Common myeloid progenitor, CD34-positive (primary cell): ENCODE results near the gene GSG1L.
"Not testable (repeated sequence)": the region's sequence is repeated elsewhere in the genome, so short reads cannot be mapped to it uniquely, and the experiment has no call there.

Experiments
- CTCF ChIA-PET: fragments of 350-600 bp; sonication (Branson Sonifier 250); formaldehyde crosslinking; loops from one replicate; lab custom pipeline; 2021; ENCODE audit warnings: antibody characterized with exemption; lab: Charles Lee
- POLR2A ChIA-PET: fragments of 350-600 bp; sonication (Branson Sonifier 250); formaldehyde crosslinking; loops from one replicate; lab custom pipeline; 2021; ENCODE audit warnings: antibody characterized with exemption; lab: Charles Lee
- DNase-seq, 3 donors: peaks; one replicate each; pipeline versions ENCODE4 v3.0.0 to v3.0.0-alpha.2; 2013
- H3K27ac ChIP-seq, 2 experiments: 1 replicate in 1 of 2; 2 replicates in 1 of 2; pipeline ENCODE4 v1.7.0; 2013; ENCODE audit warnings: inconsistent platforms in 2 of 2, low read length in 2 of 2, mild to moderate bottlenecking in 2 of 2, low read depth in 1 of 2, moderate library complexity in 1 of 2; ENCODE audit not compliant: severe bottlenecking in 2 of 2, insufficient read depth in 1 of 2, poor library complexity in 1 of 2
- H3K27me3 ChIP-seq, 5 experiments: replicated peaks in 2 of 5; 1 replicate in 3 of 5; 2 replicates in 2 of 5; pipeline versions ENCODE4 v1.6.1 to v1.7.0; 2013; ENCODE audit warnings: low read length in 4 of 5, mild to moderate bottlenecking in 2 of 5, moderate library complexity in 2 of 5, inconsistent platforms in 1 of 5; ENCODE audit not compliant: insufficient read depth in 5 of 5, control insufficient read depth in 4 of 5
- H3K36me3 ChIP-seq, 4 experiments: 1 replicate in 2 of 4; 2 replicates in 2 of 4; pipeline versions ENCODE4 v1.6.1 to v1.7.0; 2013; ENCODE audit warnings: low read length in 3 of 4, control low read depth in 1 of 4, mild to moderate bottlenecking in 1 of 4; ENCODE audit not compliant: control insufficient read depth in 4 of 4, insufficient read depth in 4 of 4
- H3K4me1 ChIP-seq, 4 experiments: 1 replicate in 3 of 4; 2 replicates in 1 of 4; pipeline versions ENCODE4 v1.6.1 to v1.7.1; 2013; ENCODE audit warnings: low read length in 3 of 4, mild to moderate bottlenecking in 3 of 4, control low read depth in 1 of 4, inconsistent platforms in 1 of 4, moderate library complexity in 1 of 4; ENCODE audit not compliant: control insufficient read depth in 4 of 4, insufficient read depth in 4 of 4; ENCODE audit errors: control extremely low read depth in 1 of 4
- H3K4me3 ChIP-seq, 7 experiments: 1 replicate in 4 of 7; 2 replicates in 3 of 7; pipeline versions ENCODE4 v1.5.1 to v1.7.0; 2013; ENCODE audit warnings: mild to moderate bottlenecking in 7 of 7, low read length in 6 of 7, moderate library complexity in 6 of 7, inconsistent platforms in 2 of 7, low read depth in 2 of 7, control low read depth in 1 of 7; ENCODE audit not compliant: insufficient read depth in 4 of 7, control insufficient read depth in 1 of 7; ENCODE audit errors: extremely low read depth in 1 of 7
- H3K9me3 ChIP-seq, 5 experiments: 1 replicate in 4 of 5; 2 replicates in 1 of 5; pipeline versions ENCODE4 v1.6.1 to v1.7.1; 2013; ENCODE audit warnings: low read length in 4 of 5, mild to moderate bottlenecking in 2 of 5, inconsistent platforms in 1 of 5, low read depth in 1 of 5, moderate library complexity in 1 of 5; ENCODE audit not compliant: control insufficient read depth in 4 of 5, insufficient read depth in 2 of 5; ENCODE audit errors: control extremely low read depth in 1 of 5
- WGBS: methylation state at CpG from one replicate; pipeline ENCODE4 v1.1.5; 2013; ENCODE audit not compliant: insufficient coverage; 5-methylcytosine and 5-hydroxymethylcytosine counted together

The GSG1L gene

DNA sequence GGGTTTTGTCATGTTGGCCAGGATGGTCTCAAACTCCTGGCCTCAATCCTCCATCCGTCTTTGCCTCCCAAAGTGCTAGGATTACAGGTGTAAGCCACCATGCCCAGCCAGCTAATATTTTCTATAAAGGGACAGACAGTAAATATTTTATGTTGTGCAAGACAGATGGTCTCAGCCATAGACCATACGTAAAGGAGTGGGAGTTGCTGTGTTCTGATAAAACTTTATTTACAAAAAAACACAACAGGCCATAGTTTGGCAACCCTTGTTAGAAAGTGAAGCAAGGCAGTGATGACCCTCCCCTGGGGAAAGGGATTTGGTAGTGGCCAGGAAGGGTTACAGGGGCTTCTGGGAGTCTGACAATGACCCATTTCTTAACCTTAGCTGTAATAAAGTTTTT lies 119.7 kb downstream of the GSG1L start:
- Histone ChIP-seq H3K36me3 (no peaks in the 10 kb centered on the region), H3K27ac (no peak overlapping the region), H3K4me1 (no peaks in the 10 kb centered on the region), H3K9me3 (no peaks in the 10 kb centered on the region), H3K4me3 (no peak overlapping the region), H3K27me3 (peaks cover 0 to 7% (median under 1%) of the 10 kb centered on the region in 5 experiments)
- no CpG with 5 or more reads among the region's 2 CpGs for WGBS
- POLR2A ChIA-PET: no interaction called here
- DNase-seq: no peak
- CTCF ChIA-PET: no interaction called here

DNA sequence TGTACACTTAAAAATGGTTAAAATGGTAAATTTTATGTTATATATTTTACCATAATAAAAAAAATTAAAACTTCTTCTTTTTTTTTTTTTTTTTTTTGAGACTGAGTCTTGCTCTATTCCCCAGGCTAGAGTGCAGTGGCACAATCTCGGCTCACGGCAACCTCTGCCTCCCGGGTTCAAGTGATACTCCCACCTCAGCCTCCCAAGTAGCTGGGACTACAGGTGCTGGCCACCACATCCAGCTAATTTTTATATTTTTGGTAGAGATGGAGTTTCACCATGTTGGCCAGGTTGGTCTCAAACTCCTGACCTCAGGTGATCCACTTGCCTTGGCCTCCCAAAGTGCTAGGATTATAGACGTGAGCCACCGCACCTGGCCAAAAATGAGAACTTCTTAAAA lies 121.4 kb downstream of the GSG1L start:
- CTCF ChIA-PET, H3K4me3 ChIP-seq, H3K4me1 ChIP-seq, H3K27ac ChIP-seq, POLR2A ChIA-PET, DNase-seq, H3K9me3 ChIP-seq, H3K27me3 ChIP-seq, H3K36me3 ChIP-seq: not testable (repeated sequence)
- 88% methylated on average over 5 of the region's 5 CpGs for WGBS

DNA sequence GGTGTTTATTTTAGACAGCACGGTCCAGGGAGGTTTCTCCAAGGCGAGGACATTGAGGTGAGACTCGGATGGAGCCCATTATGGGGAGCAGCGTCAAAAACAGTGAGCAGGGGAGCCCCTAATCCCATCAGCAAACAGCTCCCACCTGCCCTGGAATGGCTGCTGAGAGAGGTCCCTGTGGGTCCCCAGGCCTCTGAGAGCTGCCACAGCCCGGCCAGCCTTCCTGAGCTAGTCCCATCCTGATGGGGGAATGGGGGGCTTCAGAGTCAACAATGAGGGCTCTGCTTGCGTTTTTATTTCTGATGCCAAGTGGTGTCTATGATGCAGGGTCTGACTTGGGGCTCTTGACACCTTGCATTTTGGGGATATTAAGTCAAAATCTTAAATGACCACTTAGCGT lies 128.4 kb downstream of the GSG1L start:
- ChIA-PET POLR2A (no interaction called here), CTCF (no interaction called here)
- no peak for DNase-seq
- WGBS: 91% methylated on average over 7 of the region's 7 CpGs
- Histone ChIP-seq H3K4me3 (no peak overlapping the region), H3K4me1 (no peaks in the 10 kb centered on the region), H3K27me3 (peaks cover 0 to 11% (median 3%) of the 10 kb centered on the region in 5 experiments), H3K27ac (no peak overlapping the region), H3K36me3 (no peaks in the 10 kb centered on the region), H3K9me3 (peaks cover 0 to 7% (median 0%) of the 10 kb centered on the region in 5 experiments)

DNA sequence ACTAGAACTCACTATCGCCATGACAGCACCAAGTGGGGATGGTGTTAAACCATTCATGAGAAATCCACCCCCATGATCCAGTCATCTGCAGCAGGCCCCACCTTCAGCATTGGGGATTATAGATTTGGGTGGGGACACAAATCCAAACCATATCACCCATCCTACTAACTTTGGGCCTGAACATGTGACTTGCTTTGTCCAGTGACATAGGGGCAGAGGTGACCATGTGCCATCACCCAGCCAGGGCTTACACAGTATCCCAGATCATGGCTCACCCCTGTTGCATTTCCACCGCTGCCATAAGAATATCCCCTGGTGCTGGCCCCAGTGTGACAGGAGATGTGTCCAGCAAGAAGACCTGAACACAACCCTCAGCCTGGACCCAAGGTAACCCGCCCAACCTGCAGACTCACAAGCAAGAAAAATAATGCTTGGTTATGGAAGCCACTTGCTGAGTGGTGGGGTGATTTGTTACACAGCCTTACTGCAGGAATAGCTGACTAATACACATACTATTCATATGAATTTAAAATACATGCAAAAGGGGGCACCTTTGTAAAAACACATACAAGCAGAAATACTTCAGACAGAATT lies 130.9 kb downstream of the GSG1L start:
- peaks cover 0 to 8% (median 3%) of the 10 kb centered on the region in 5 experiments for H3K27me3 ChIP-seq
- no CpG with 5 or more reads among the region's 3 CpGs for WGBS
- CTCF ChIA-PET: no interaction called here
- no peak overlapping the region for H3K27ac ChIP-seq
- no peaks in the 10 kb centered on the region for H3K36me3 ChIP-seq
- no peaks in the 10 kb centered on the region for H3K4me1 ChIP-seq
- H3K9me3 ChIP-seq: peaks cover 0 to 7% (median 0%) of the 10 kb centered on the region in 5 experiments
- DNase-seq: no peak
- POLR2A ChIA-PET: no interaction called here
- no peak overlapping the region for H3K4me3 ChIP-seq

- 59% methylated on average over 3 of the region's 3 CpGs for WGBS
- H3K36me3 ChIP-seq: no peaks in the 10 kb centered on the region
- ChIA-PET CTCF (no interaction called here), POLR2A (no interaction called here)
- H3K27ac ChIP-seq: no peak overlapping the region
- H3K4me3 ChIP-seq: no peak overlapping the region
- no peak for DNase-seq
- H3K27me3 ChIP-seq: peaks cover 0 to 6% (median 0%) of the 10 kb centered on the region in 5 experiments
- H3K9me3 ChIP-seq: peaks cover 0 to 7% (median 0%) of the 10 kb centered on the region in 5 experiments
- H3K4me1 ChIP-seq: no peaks in the 10 kb centered on the region
Measured at GRCh38 chr16:27929818-27930217, 133.7 kb downstream of the GSG1L start.

- peaks cover 0 to 6% (median 0%) of the 10 kb centered on the region in 5 experiments for H3K27me3 ChIP-seq
- ChIA-PET CTCF (no interaction called here), POLR2A (no interaction called here)
- H3K27ac ChIP-seq: no peak overlapping the region
- DNase-seq: no peak
- H3K4me3 ChIP-seq: no peak overlapping the region
- peaks cover 0 to 7% (median 0%) of the 10 kb centered on the region in 5 experiments for H3K9me3 ChIP-seq
- H3K4me1 ChIP-seq: no peaks in the 10 kb centered on the region
- WGBS: 55% methylated on average over 6 of the region's 6 CpGs
- no peaks in the 10 kb centered on the region for H3K36me3 ChIP-seq
Measured at GRCh38 chr16:27928542-27928941, 135.0 kb downstream of the GSG1L start.

GRCh38 chr16:27927266-27927901 lies 136.1 kb downstream of the GSG1L start:
- CTCF ChIA-PET: no interaction called here
- POLR2A ChIA-PET: no interaction called here
- 84% methylated on average over 10 of the region's 13 CpGs for WGBS
- Histone ChIP-seq H3K9me3 (peaks cover 0 to under 1% (median 0%) of the 10 kb centered on the region in 5 experiments), H3K4me3 (no peak overlapping the region), H3K27me3 (peaks cover 0 to 9% (median 0%) of the 10 kb centered on the region in 5 experiments), H3K27ac (no peak overlapping the region), H3K36me3 (no peaks in the 10 kb centered on the region), H3K4me1 (no peaks in the 10 kb centered on the region)
- DNase-seq: no peak
